HepG2 (cell line): Measurements from ENCODE around the gene C20orf141.

Experiments used
- CHD2 ChIP-seq: IDR thresholded peaks from 2 replicates; pipeline ENCODE4 v1.6.1; 2011; ENCODE audit warnings: low read depth, low read length, improper control_type of control experiment
- EZH2 ChIP-seq: conservative IDR thresholded peaks from 2 replicates; pipeline ENCODE4 v1.6.1; 2012; ENCODE audit warnings: mild to moderate bottlenecking, low read depth, low read length, moderate library complexity
- MAZ ChIP-seq, 2 experiments: sonication (generic) in 1 of 2; formaldehyde crosslinking in 1 of 2; IDR thresholded peaks; 2 replicates each; pipeline versions ENCODE4 v1.5.0 to v1.6.1; 2012 to 2020; ENCODE audit warnings: low read depth in 2 of 2, mild to moderate bottlenecking in 2 of 2, borderline replicate concordance in 1 of 2, improper control_type of control experiment in 1 of 2, low read length in 1 of 2, missing genetic modification reagents in 1 of 2, moderate library complexity in 1 of 2
- POLR2A ChIP-seq, 2 experiments: IDR thresholded peaks; 2 replicates each; pipeline ENCODE4 v1.6.1; 2011; ENCODE audit warnings: low read depth in 2 of 2, low read length in 2 of 2, mild to moderate bottlenecking in 1 of 2, moderate library complexity in 1 of 2; ENCODE audit not compliant: insufficient read depth in 1 of 2
- ZBTB4 ChIP-seq: sonication (generic); formaldehyde crosslinking; IDR thresholded peaks from 2 replicates; pipeline ENCODE4 v1.4.0; 2020; ENCODE audit warnings: missing genetic modification reagents, mild to moderate bottlenecking, borderline replicate concordance
- ZNF317 ChIP-seq: sonication (generic); formaldehyde crosslinking; IDR thresholded peaks from 2 replicates; pipeline ENCODE4 v1.5.0; 2020; ENCODE audit warnings: mild to moderate bottlenecking, missing genetic modification reagents

- TF ChIP-seq MAZ (IDR thresholded peaks at IDR 0.05; ENCODE audit: borderline replicate concordance, low read depth, low read length) (no peak), MAZ (CRISPR knock-in tag; IDR thresholded peaks at IDR 0.05; ENCODE audit: low read depth) (no peak), CHD2 (no peak), ZBTB4 (CRISPR knock-in tag) (no peak), ZNF317 (no peak), POLR2A (IDR thresholded peaks at IDR 0.05; ENCODE audit: insufficient read depth in 1 of 2, low read depth in 2 of 2, low read length in 2 of 2) (no peak), EZH2 (no peak)
Measured at GRCh38 chr20:2794202-2794748, 20.5 kb upstream of the C20orf141 start.
